GM12872 (cell line): ENCODE data around the gene ACP7.

Experiments
- CTCF ChIP-seq: IDR thresholded peaks from 3 replicates; pipeline ENCODE4 v1.5.1; 2011; ENCODE audit warnings: low read depth, mild to moderate bottlenecking, low read length, moderate library complexity; ENCODE audit not compliant: insufficient read depth

The ACP7 gene

GRCh38 chr19:39086386-39086785, 2.2 kb downstream of the ACP7 start:
- TF ChIP-seq CTCF: no peak

GRCh38 chr19:39087907-39088686, 3.9 kb downstream of the ACP7 start:
- no peak for TF ChIP-seq CTCF

- no peak for TF ChIP-seq CTCF
Observed at GRCh38 chr19:39090881-39091280, 6.7 kb downstream of the ACP7 start.

GRCh38 chr19:39097299-39097698, 13.1 kb downstream of the ACP7 start:
- TF ChIP-seq CTCF: no peak

GRCh38 chr19:39097721-39098120, 13.6 kb downstream of the ACP7 start:
- TF ChIP-seq CTCF: no peak

- TF ChIP-seq CTCF: no peak
Observed at GRCh38 chr19:39098365-39099269, 14.4 kb downstream of the ACP7 start.

GRCh38 chr19:39099341-39099740, 15.2 kb downstream of the ACP7 start:
- no peak for TF ChIP-seq CTCF
